NCI-H2171 (cell line): ENCODE results near the gene VENTX.

Experiments used
- DNase-seq: peaks from one replicate; lab custom pipeline; 2025; lab: John Stamatoyannopoulos, UW

VENTX gene

GRCh38 chr10:133285217-133285616 lies 47.6 kb downstream of the VENTX start:
- no peak for DNase-seq

GRCh38 chr10:133286366-133286765 lies 48.7 kb downstream of the VENTX start:
- DNase-seq: no peak

- no peak for DNase-seq
These were observed 50.3 kb downstream of the VENTX start for GRCh38 chr10:133287832-133288500.

DNA sequence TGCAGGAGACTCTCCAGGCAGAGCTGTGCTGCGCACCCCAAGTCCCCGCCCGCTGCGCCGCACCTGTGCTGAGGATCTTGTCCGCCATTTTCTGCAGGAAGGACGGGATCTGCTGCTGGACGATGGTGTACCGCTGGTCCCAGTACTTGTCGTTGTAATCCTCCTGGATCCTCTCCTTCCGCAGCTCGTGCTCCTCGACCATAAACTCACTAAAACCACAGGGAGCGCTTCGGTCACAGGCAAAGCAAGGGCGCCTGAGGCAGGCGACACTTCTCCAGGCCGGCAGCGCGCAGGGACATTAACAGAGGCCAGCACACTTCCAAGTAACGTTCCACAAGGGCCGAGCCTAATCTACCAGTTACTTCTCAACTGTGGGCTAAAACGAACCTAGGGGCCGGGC lies 52.1 kb downstream of the VENTX start:
- no peak for DNase-seq
